Measurements from ENCODE around the gene NADK2. TPM values are rescaled to one million over a fixed set of nuclear protein-coding genes. Genes with fewer than 3 reads are reported as not detected.
A peak's percentile ranks its signal among the peaks of the same experiment; 100 is the strongest.

Gene NADK2
- total RNA-seq, 6 experiments from 2014 or later = 102 to 253 (median 142) TPM

DNA sequence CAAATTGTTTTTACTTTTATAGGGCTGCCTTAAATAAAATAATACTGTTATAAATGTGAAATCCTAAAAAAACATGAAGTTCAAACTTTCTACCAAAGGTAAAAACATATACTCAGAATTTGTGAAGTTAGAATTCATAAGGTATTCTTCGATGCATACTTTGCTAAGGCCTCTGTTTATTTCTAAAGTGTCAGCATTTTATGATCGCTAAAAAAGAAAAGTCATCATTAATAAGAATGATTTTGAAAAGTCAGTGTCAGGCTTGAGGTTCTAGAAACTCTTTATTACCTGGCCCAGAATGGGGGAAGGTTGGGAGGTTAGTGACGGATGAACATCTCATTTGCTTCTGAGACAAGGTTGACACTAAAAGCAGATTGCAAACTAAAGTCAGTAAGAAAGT lies 26.2 kb upstream of the NADK2 start:
- Histone ChIP-seq H3K27me3 (no peaks in the 10 kb centered on the region), H3K27ac (no peak overlapping the region), H3K9me3 (no peaks in the 10 kb centered on the region), H3K4me3 (no peak overlapping the region), H3K36me3 (no peaks in the 10 kb centered on the region), H3K4me1 (peaks cover 0 to 37% (median 14%) of the 10 kb centered on the region in 4 donors)
- no peak for ATAC-seq
- WGBS (ENCODE audit: insufficient coverage, low coverage, low lambda C conversion rate, missing lambda C conversion rate) = 91% methylated on average over 3 of the region's 3 CpGs
- no peak for DNase-seq
- intact Hi-C loops (cut with DNase I) = loop anchor here in 1 of 2 donors (10.0 kb wide), 1 partner anchor 127 kb away; no protein-coding TSS in a partner anchor
- TF ChIP-seq, protein P1, sequence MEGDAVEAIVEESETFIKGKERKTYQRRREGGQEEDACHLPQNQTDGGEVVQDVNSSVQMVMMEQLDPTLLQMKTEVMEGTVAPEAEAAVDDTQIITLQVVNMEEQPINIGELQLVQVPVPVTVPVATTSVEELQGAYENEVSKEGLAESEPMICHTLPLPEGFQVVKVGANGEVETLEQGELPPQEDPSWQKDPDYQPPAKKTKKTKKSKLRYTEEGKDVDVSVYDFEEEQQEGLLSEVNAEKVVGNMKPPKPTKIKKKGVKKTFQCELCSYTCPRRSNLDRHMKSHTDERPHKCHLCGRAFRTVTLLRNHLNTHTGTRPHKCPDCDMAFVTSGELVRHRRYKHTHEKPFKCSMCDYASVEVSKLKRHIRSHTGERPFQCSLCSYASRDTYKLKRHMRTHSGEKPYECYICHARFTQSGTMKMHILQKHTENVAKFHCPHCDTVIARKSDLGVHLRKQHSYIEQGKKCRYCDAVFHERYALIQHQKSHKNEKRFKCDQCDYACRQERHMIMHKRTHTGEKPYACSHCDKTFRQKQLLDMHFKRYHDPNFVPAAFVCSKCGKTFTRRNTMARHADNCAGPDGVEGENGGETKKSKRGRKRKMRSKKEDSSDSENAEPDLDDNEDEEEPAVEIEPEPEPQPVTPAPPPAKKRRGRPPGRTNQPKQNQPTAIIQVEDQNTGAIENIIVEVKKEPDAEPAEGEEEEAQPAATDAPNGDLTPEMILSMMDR (IDR thresholded peaks at IDR 0.05) = no peak
- no peak for TF ChIP-seq POLR2A (IDR thresholded peaks at IDR 0.05)

GRCh38 chr5:36264202-36264760 lies 22.6 kb upstream of the NADK2 start:
- Histone ChIP-seq H3K36me3 (no peaks in the 10 kb centered on the region), H3K4me3 (no peak overlapping the region), H3K27ac (peak overlapping the region in 2 of 3 donors; percentile 7 to 11), H3K9me3 (no peaks in the 10 kb centered on the region), H3K4me1 (peaks cover 0 to 1% (median 0%) of the 10 kb centered on the region in 4 donors), H3K27me3 (no peaks in the 10 kb centered on the region)
- 55% methylated on average over 4 of the region's 4 CpGs for WGBS (ENCODE audit: insufficient coverage, low coverage, low lambda C conversion rate, missing lambda C conversion rate)
- TF ChIP-seq, protein P1 (IDR thresholded peaks at IDR 0.05) = no peak
- TF ChIP-seq POLR2A (IDR thresholded peaks at IDR 0.05) = no peak
- intact Hi-C loops (cut with DNase I) = loop anchor here in 1 of 2 donors (10.0 kb wide), 1 partner anchor 131 kb away; no protein-coding TSS in a partner anchor
- DNase-seq (no peak), ATAC-seq (peak in 3 of 4 donors; percentile 29 to 41 (median 40))

DNA sequence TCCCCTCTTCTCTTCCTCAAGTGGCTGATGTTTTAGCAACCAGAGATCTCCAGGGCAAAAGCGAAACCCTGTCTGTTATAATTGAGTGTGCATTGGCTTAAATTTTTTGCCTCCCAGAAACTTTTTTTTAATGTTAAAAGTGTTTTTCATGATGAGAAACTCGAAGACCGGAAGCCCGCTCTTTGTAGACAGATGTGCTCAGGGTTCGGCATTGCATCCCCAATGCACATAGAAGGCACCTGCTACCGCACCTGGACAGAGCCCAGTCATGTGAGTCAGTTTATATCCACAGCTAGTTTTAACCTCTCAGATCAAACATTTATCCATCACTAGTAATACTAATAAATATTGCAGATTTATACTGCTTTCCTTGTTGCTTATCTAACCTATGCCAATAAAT lies 19.5 kb upstream of the NADK2 start:
- WGBS (ENCODE audit: insufficient coverage, low coverage, low lambda C conversion rate, missing lambda C conversion rate) = 46% methylated on average over 3 of the region's 6 CpGs
- TF ChIP-seq, protein P1 (IDR thresholded peaks at IDR 0.05) = no peak
- TF ChIP-seq POLR2A (IDR thresholded peaks at IDR 0.05) = no peak
- Histone ChIP-seq H3K9me3 (no peaks in the 10 kb centered on the region), H3K36me3 (no peaks in the 10 kb centered on the region), H3K4me1 (no peaks in the 10 kb centered on the region), H3K4me3 (no peak overlapping the region), H3K27ac (no peak overlapping the region), H3K27me3 (no peaks in the 10 kb centered on the region)
- no peak for ATAC-seq
- intact Hi-C loops (cut with DNase I) = loop anchor here in 1 of 2 donors (10.0 kb wide), 1 partner anchor 134 kb away; no protein-coding TSS in a partner anchor
- DNase-seq = no peak

- DNase-seq (no peak), ATAC-seq (no peak)
- Histone ChIP-seq H3K4me3 (no peak overlapping the region), H3K4me1 (peaks cover 0 to 7% (median 0%) of the 10 kb centered on the region in 4 donors), H3K27me3 (no peaks in the 10 kb centered on the region), H3K27ac (peak overlapping the region in 1 of 3 donors; percentile 16), H3K36me3 (no peaks in the 10 kb centered on the region), H3K9me3 (no peaks in the 10 kb centered on the region)
- TF ChIP-seq, protein P1 (IDR thresholded peaks at IDR 0.05) = no peak
- TF ChIP-seq POLR2A (IDR thresholded peaks at IDR 0.05) = no peak
- intact Hi-C loops (cut with DNase I) = no loop called here
- whole genome bisulfite sequencing (ENCODE audit: insufficient coverage, low coverage, low lambda C conversion rate, missing lambda C conversion rate) = 64% methylated on average over 4 of the region's 4 CpGs
Observed at GRCh38 chr5:36253575-36253974, 11.8 kb upstream of the NADK2 start.
